Body of pancreas (tissue), 4 donors: ENCODE results near the gene CMTM3. TPM values are rescaled to one million over a fixed set of nuclear protein-coding genes. Genes with fewer than 3 reads are reported as not detected.
A peak's percentile ranks its signal among the peaks of the same experiment; 100 is the strongest.
"Not testable (repeated sequence)": the region's sequence is repeated elsewhere in the genome, so short reads cannot be mapped to it uniquely, and the experiment has no call there.

Source experiments
- ATAC-seq: fragments of 150-250 bp; one replicate; pipeline ENCODE4 v1.9.1; 2016
- DNase-seq, 4 donors: peaks; one replicate each; pipeline ENCODE4 v3.0.0-alpha.2; 2019
- H3K27ac ChIP-seq, 4 donors: fragments of 200-600 bp; sonication (generic); 1 replicate in 3 of 4; 2 replicates in 1 of 4; pipeline versions ENCODE4 v1.5.1 to v1.6.1; 2016 to 2019; ENCODE audit warnings: mild to moderate bottlenecking in 1 of 4, mixed read lengths in 1 of 4, moderate library complexity in 1 of 4
- H3K27me3 ChIP-seq, 2 donors: fragments of 200-600 bp; sonication (generic); one replicate each; pipeline ENCODE4 v1.6.0; 2016; ENCODE audit warnings: mild to moderate bottlenecking in 1 of 2
- H3K36me3 ChIP-seq, 2 donors: fragments of 200-600 bp; sonication (generic); replicated peaks in 1 of 2; 2 replicates each; pipeline ENCODE4 v1.5.1; 2016; ENCODE audit warnings: low read depth in 2 of 2; ENCODE audit not compliant: insufficient read depth in 1 of 2
- H3K4me1 ChIP-seq: fragments of 200-600 bp; sonication (generic); one replicate; pipeline ENCODE4 v1.6.0; 2016
- H3K4me3 ChIP-seq, 2 donors: fragments of 200-600 bp; sonication (generic); 1 replicate in 1 of 2; 2 replicates in 1 of 2; pipeline ENCODE4 v1.5.1; 2016 to 2019
- H3K9me3 ChIP-seq, 3 donors: fragments of 200-600 bp; sonication (generic); 1 replicate in 2 of 3; 2 replicates in 1 of 3; pipeline ENCODE4 v1.5.1; 2016
- CTCF ChIP-seq, 7 experiments: fragments of 450-650 bp in 4 of 7; fragments of 200-600 bp in 3 of 7; sonication (generic) in 3 of 7; IDR thresholded peaks; one replicate each; pipeline ENCODE4 v1.5.1; 2016 to 2019; ENCODE audit warnings: antibody characterized with exemption in 7 of 7
- POLR2A ChIP-seq, 3 donors: fragments of 450-650 bp; IDR thresholded peaks; one replicate each; pipeline ENCODE4 v1.6.1; 2016; ENCODE audit warnings: antibody characterized with exemption in 3 of 3, mild to moderate bottlenecking in 2 of 3
- WGBS, 2 donors: methylation state at CpG; one replicate each; pipeline ENCODE4 v1.1.5; 2017; 5-methylcytosine and 5-hydroxymethylcytosine counted together
- intact Hi-C: fragments of 100-400 bp; cut with DNase I; formaldehyde crosslinking; loops from one replicate; pipeline ENCODE4 v1.15.1; 2023
- total RNA-seq, 2 donors: library from RNA; depleted of rRNA; stranded (reverse); fragments of >200 nt; gene quantifications; one replicate each; pipeline ENCODE4 v1.1.0, GENCODE V29; 2016

Gene CMTM3
- total RNA-seq, 2 donors from 2014 or later = 4.3 to 6.0 TPM

- intact Hi-C loops = loop anchor here (10.0 kb wide), 2 partner anchors 204 to 256 kb away; no protein-coding TSS in a partner anchor
- ATAC-seq (peak; percentile 81), DNase-seq (peak; percentile 90 to 95 (median 92))
- TF ChIP-seq CTCF (IDR thresholded peaks at IDR 0.05) (peak; percentile 85 to 95 (median 90)), POLR2A (IDR thresholded peaks at IDR 0.05) (no peak)
- H3K4me3 ChIP-seq = no peak overlapping the region
- H3K9me3 ChIP-seq = no peaks in the 10 kb centered on the region
- no peaks in the 10 kb centered on the region for H3K36me3 ChIP-seq
- WGBS, 2 donors = 28 to 48% methylated on average over 9 to 17 of the region's 17 CpGs
- peaks cover 0 to 4% of the 10 kb centered on the region in 2 donors for H3K27me3 ChIP-seq
- H3K4me1 ChIP-seq = peaks cover 33% of the 10 kb centered on the region
- H3K27ac ChIP-seq = peak overlapping the region in 2 of 4 donors; percentile 9 to 15
Measured at GRCh38 chr16:66608241-66609138, 4.0 kb downstream of the CMTM3 start.

GRCh38 chr16:66609139-66609510 is 4.6 kb downstream of the CMTM3 start:
- H3K36me3 ChIP-seq = peaks cover 0 to 2% of the 10 kb centered on the region in 2 donors

GRCh38 chr16:66610111-66610820 is 5.8 kb downstream of the CMTM3 start:
- ATAC-seq (no peak), DNase-seq (no peak)
- Histone ChIP-seq H3K27ac (no peak overlapping the region), H3K4me1 (peaks cover 22% of the 10 kb centered on the region), H3K27me3 (peaks cover 0 to 1% of the 10 kb centered on the region in 2 donors), H3K9me3 (no peaks in the 10 kb centered on the region), H3K36me3 (peaks cover 0 to 2% of the 10 kb centered on the region in 2 donors), H3K4me3 (no peak overlapping the region)
- intact Hi-C loops = no loop called here
- no peak for TF ChIP-seq CTCF (IDR thresholded peaks at IDR 0.05)
- TF ChIP-seq POLR2A (IDR thresholded peaks at IDR 0.05) = no peak
- WGBS, 2 donors = 86 to 90% methylated on average over 9 to 14 of the region's 14 CpGs

More at GRCh38 chr16:66609139-66609510, 4.6 kb downstream of the CMTM3 start:
- intact Hi-C loops = loop anchor here (10.0 kb wide), 2 partner anchors 204 to 256 kb away; no protein-coding TSS in a partner anchor
- peak overlapping the region in 2 of 4 donors; percentile 9 to 15 for H3K27ac ChIP-seq
- DNase-seq (no peak), ATAC-seq (no peak)
- H3K27me3 ChIP-seq = peaks cover 0 to 4% of the 10 kb centered on the region in 2 donors
- 67 to 70% methylated on average over 3 to 11 of the region's 12 CpGs for WGBS, 2 donors
- no peaks in the 10 kb centered on the region for H3K9me3 ChIP-seq
- TF ChIP-seq POLR2A (IDR thresholded peaks at IDR 0.05) = no peak
- TF ChIP-seq CTCF (IDR thresholded peaks at IDR 0.05) = no peak
- peaks cover 31% of the 10 kb centered on the region for H3K4me1 ChIP-seq
- no peak overlapping the region for H3K4me3 ChIP-seq

- Histone ChIP-seq H3K27ac (peak overlapping the region; percentile 50 to 53 (median 52)), H3K4me1 (peaks cover 19% of the 10 kb centered on the region)
- 71 to 92% methylated on average over 3 to 8 of the region's 8 CpGs for WGBS, 2 donors
- ATAC-seq, H3K9me3 ChIP-seq, intact Hi-C loops, H3K4me3 ChIP-seq, H3K27me3 ChIP-seq, DNase-seq, H3K36me3 ChIP-seq: not testable (repeated sequence)
Measured at GRCh38 chr16:66611911-66612310, 7.4 kb downstream of the CMTM3 start.

- peak; percentile 87 for ATAC-seq
- TF ChIP-seq POLR2A (IDR thresholded peaks at IDR 0.05) (no peak), CTCF (IDR thresholded peaks at IDR 0.05) (peak in 2 of 7 experiments; percentile 3 to 13)
- DNase-seq = peak; percentile 88 to 91 (median 89)
- Histone ChIP-seq H3K9me3 (no peaks in the 10 kb centered on the region), H3K36me3 (peaks cover 0 to 3% of the 10 kb centered on the region in 2 donors), H3K4me1 (peaks cover 19% of the 10 kb centered on the region), H3K4me3 (no peak overlapping the region), H3K27me3 (no peaks in the 10 kb centered on the region), H3K27ac (peak overlapping the region in 3 of 4 donors; percentile 51 to 53 (median 52))
- intact Hi-C loops = no loop called here
- WGBS, 2 donors = 37 to 62% methylated on average over 9 to 14 of the region's 14 CpGs
Measured at GRCh38 chr16:66612422-66612821, 7.9 kb downstream of the CMTM3 start.
